Stimulated activated CD8-positive, alpha-beta memory T cell treated with anti-CD3 and anti-CD28 coated beads, Interleukin-2, amount 100 ng/mL, for 1 hour (primary cell): ENCODE data around the gene C5orf15.

Experiments used
- DNase-seq, 2 donors: peaks; one replicate each; pipeline ENCODE4 v3.0.0-alpha.2; 2020; ENCODE audit warnings: low read depth in 2 of 2

The C5orf15 gene

GRCh38 chr5:133924221-133924920 is 44.1 kb downstream of the C5orf15 start:
- DNase-seq, result no peak

GRCh38 chr5:133921979-133922378 is 46.4 kb downstream of the C5orf15 start:
- DNase-seq, result no peak

- no peak for DNase-seq
These were observed 47.4 kb downstream of the C5orf15 start for GRCh38 chr5:133921069-133921468.

- no peak for DNase-seq
These were observed 49.0 kb downstream of the C5orf15 start for GRCh38 chr5:133919148-133920136.

- no peak for DNase-seq
These were observed 49.7 kb downstream of the C5orf15 start for GRCh38 chr5:133918731-133919130.

GRCh38 chr5:133918316-133918715 is 50.1 kb downstream of the C5orf15 start:
- no peak for DNase-seq

GRCh38 chr5:133917785-133918184 is 50.6 kb downstream of the C5orf15 start:
- DNase-seq, result no peak

GRCh38 chr5:133916914-133917313 is 51.5 kb downstream of the C5orf15 start:
- no peak for DNase-seq

GRCh38 chr5:133916479-133916878 is 51.9 kb downstream of the C5orf15 start:
- DNase-seq, result no peak

GRCh38 chr5:133914434-133914833 is 54.0 kb downstream of the C5orf15 start:
- no peak for DNase-seq

GRCh38 chr5:133913413-133914155 is 54.8 kb downstream of the C5orf15 start:
- no peak for DNase-seq

- no peak for DNase-seq
These were observed 55.5 kb downstream of the C5orf15 start for GRCh38 chr5:133912951-133913350.

- no peak for DNase-seq
These were observed 57.9 kb downstream of the C5orf15 start for GRCh38 chr5:133910571-133910970.

- DNase-seq, result no peak
These were observed 58.8 kb downstream of the C5orf15 start for GRCh38 chr5:133909603-133910002.

- DNase-seq, result no peak
These were observed 61.4 kb downstream of the C5orf15 start for GRCh38 chr5:133907075-133907474.

GRCh38 chr5:133906303-133906702 is 62.1 kb downstream of the C5orf15 start:
- DNase-seq, result no peak
